Mammary epithelial cell (primary cell): ENCODE results near the gene NDUFC1.

Experiments
- CTCF ChIP-seq, 2 donors: IDR thresholded peaks in 1 of 2; conservative IDR thresholded peaks in 1 of 2; 2 replicates each; pipeline ENCODE4 v1.5.1; 2011 to 2012; ENCODE audit warnings: inconsistent platforms in 2 of 2, low read length in 2 of 2, mild to moderate bottlenecking in 2 of 2, control low read depth in 1 of 2, low read depth in 1 of 2; ENCODE audit not compliant: insufficient read depth in 1 of 2; ENCODE audit errors: extremely low read depth in 1 of 2
- EZH2 ChIP-seq: IDR thresholded peaks from 2 replicates; pipeline ENCODE4 v1.6.1; 2012; ENCODE audit warnings: low read length, inconsistent platforms, borderline replicate concordance

- TF ChIP-seq CTCF (conservative IDR thresholded peaks at IDR 0.05 in 1 of 2, IDR thresholded peaks at IDR 0.05 in 1 of 2; ENCODE audit: extremely low read depth in 1 of 2, insufficient read depth in 1 of 2, low read depth in 1 of 2, low read length in 2 of 2) (no peak), EZH2 (no peak)
These were observed 45.9 kb downstream of the NDUFC1 start for GRCh38 chr4:139256349-139256748.
